Esophagus muscularis mucosa (tissue), 4 donors: ENCODE data around the gene TMEM170B. TPM values are rescaled to one million over a fixed set of nuclear protein-coding genes. Genes with fewer than 3 reads are reported as not detected.
"Not testable (repeated sequence)": the region's sequence is repeated elsewhere in the genome, so short reads cannot be mapped to it uniquely, and the experiment has no call there.

Experiments
- DNase-seq: peaks from one replicate; pipeline ENCODE4 v3.0.0-alpha.2; 2017; ENCODE audit errors: extremely low spot score
- H3K27ac ChIP-seq, 4 donors: fragments of 200-600 bp; sonication (generic); replicated peaks in 1 of 4; 1 replicate in 3 of 4; 2 replicates in 1 of 4; pipeline ENCODE4 v1.5.1; 2016 to 2019; ENCODE audit warnings: mild to moderate bottlenecking in 1 of 4
- H3K27me3 ChIP-seq, 4 donors: fragments of 200-600 bp; sonication (generic); one replicate each; pipeline versions ENCODE4 v1.5.1 to v1.6.0; 2016 to 2019
- H3K36me3 ChIP-seq, 4 donors: fragments of 200-600 bp; sonication (generic); one replicate each; pipeline ENCODE4 v1.5.1; 2016 to 2019
- H3K4me1 ChIP-seq, 4 donors: fragments of 200-600 bp; sonication (generic); one replicate each; pipeline ENCODE4 v1.5.1; 2016 to 2019
- H3K4me3 ChIP-seq, 4 donors: fragments of 200-600 bp; sonication (generic); 1 replicate in 2 of 4; 2 replicates in 2 of 4; pipeline ENCODE4 v1.5.1; 2016 to 2019; ENCODE audit warnings: mild to moderate bottlenecking in 4 of 4, moderate library complexity in 1 of 4
- H3K9me3 ChIP-seq, 4 donors: fragments of 200-600 bp; sonication (generic); 1 replicate in 3 of 4; 2 replicates in 1 of 4; pipeline ENCODE4 v1.5.1; 2016 to 2019
- CTCF ChIP-seq, 3 experiments: fragments of 200-600 bp in 2 of 3; fragments of 450-650 bp in 1 of 3; sonication (generic) in 2 of 3; IDR thresholded peaks; one replicate each; pipeline ENCODE4 v1.5.1; 2017 to 2019; ENCODE audit warnings: antibody characterized with exemption in 3 of 3, mild to moderate bottlenecking in 2 of 3, moderate library complexity in 1 of 3
- EP300 ChIP-seq: sonication (generic); formaldehyde crosslinking; IDR thresholded peaks from one replicate; pipeline ENCODE4 v1.6.1; 2017; ENCODE audit warnings: antibody characterized with exemption
- POLR2A ChIP-seq: fragments of 450-650 bp; IDR thresholded peaks from one replicate; pipeline ENCODE4 v1.6.1; 2017; ENCODE audit warnings: antibody characterized with exemption, moderate library complexity, mild to moderate bottlenecking, low read depth
- POLR2AphosphoS5 ChIP-seq, 2 donors: sonication (generic); formaldehyde crosslinking; IDR thresholded peaks; one replicate each; pipeline ENCODE4 v1.6.1; 2017; ENCODE audit warnings: antibody characterized with exemption in 2 of 2
- WGBS: methylation state at CpG from one replicate; pipeline ENCODE4 v1.1.5; 2018; 5-methylcytosine and 5-hydroxymethylcytosine counted together
- intact Hi-C: fragments of 100-400 bp; cut with DNase I; formaldehyde crosslinking; loops from one replicate; pipeline ENCODE4 v1.15.1; 2023
- total RNA-seq, 4 donors: library from RNA; depleted of rRNA; stranded (reverse); fragments of >200 nt; gene quantifications; one replicate each; pipeline versions ENCODE4 v1.1.0 to v1.2.1, GENCODE V29; 2016

Gene TMEM170B
- total RNA-seq, 4 donors from 2014 or later, result 5.4 to 8.6 (median 6.2) TPM

- Histone ChIP-seq H3K4me3 (peak overlapping the region; percentile 92 to 100 (median 96)), H3K27me3 (no peaks in the 10 kb centered on the region), H3K27ac (peak overlapping the region; percentile 80 to 88 (median 86)), H3K4me1 (peaks cover 5 to 27% (median 20%) of the 10 kb centered on the region in 4 donors), H3K9me3 (no peaks in the 10 kb centered on the region), H3K36me3 (no peaks in the 10 kb centered on the region)
- TF ChIP-seq POLR2AphosphoS5 (IDR thresholded peaks at IDR 0.05) (peak in 1 of 2 donors; percentile 29), CTCF (IDR thresholded peaks at IDR 0.05) (no peak)
- WGBS, result 0% methylated on average over 14 of the region's 74 CpGs
- DNase-seq, result no peak
- intact Hi-C loops, result loop anchor here (5.0 to 10.0 kb wide), 2 partner anchors 474 to 1133 kb away; partner anchors contain the start of gene HIVEP1
These were observed 686 bp downstream of the TMEM170B start for GRCh38 chr6:11538052-11538818.

GRCh38 chr6:11538819-11539468 lies 1.4 kb downstream of the TMEM170B start:
- intact Hi-C loops, result loop anchor here (5.0 to 10.0 kb wide), 2 partner anchors 473 to 1134 kb away; partner anchors contain the start of gene HIVEP1
- Histone ChIP-seq H3K4me1 (peaks cover 5 to 27% (median 20%) of the 10 kb centered on the region in 4 donors), H3K27me3 (no peaks in the 10 kb centered on the region), H3K4me3 (peak overlapping the region; percentile 92 to 100 (median 96)), H3K9me3 (no peaks in the 10 kb centered on the region), H3K36me3 (no peaks in the 10 kb centered on the region), H3K27ac (peak overlapping the region; percentile 80 to 88 (median 86))
- DNase-seq, result no peak
- TF ChIP-seq POLR2AphosphoS5 (IDR thresholded peaks at IDR 0.05) (no peak), EP300 (no peak), CTCF (IDR thresholded peaks at IDR 0.05) (no peak), POLR2A (no peak)
- WGBS, result 38% methylated on average over 8 of the region's 8 CpGs

GRCh38 chr6:11542863-11543262 lies 5.3 kb downstream of the TMEM170B start:
- Histone ChIP-seq H3K4me3 (no peak overlapping the region), H3K4me1 (peaks cover 0 to 14% (median 13%) of the 10 kb centered on the region in 4 donors), H3K9me3 (no peaks in the 10 kb centered on the region), H3K27ac (no peak overlapping the region), H3K27me3 (no peaks in the 10 kb centered on the region), H3K36me3 (no peaks in the 10 kb centered on the region)
- TF ChIP-seq CTCF (IDR thresholded peaks at IDR 0.05), result no peak
- TF ChIP-seq POLR2AphosphoS5 (IDR thresholded peaks at IDR 0.05), result no peak
- no peak for TF ChIP-seq POLR2A
- no peak for TF ChIP-seq EP300
- WGBS, result 92% methylated on average over 3 of the region's 3 CpGs
- DNase-seq, result no peak
- intact Hi-C loops, result no loop called here

GRCh38 chr6:11543919-11544518 lies 6.5 kb downstream of the TMEM170B start:
- intact Hi-C loops, result no loop called here
- no peak for DNase-seq
- no peaks in the 10 kb centered on the region for H3K27me3 ChIP-seq
- H3K27ac ChIP-seq, result no peak overlapping the region
- H3K4me3 ChIP-seq, result no peak overlapping the region
- no peak for TF ChIP-seq POLR2AphosphoS5 (IDR thresholded peaks at IDR 0.05)
- TF ChIP-seq EP300, result no peak
- TF ChIP-seq POLR2A, result no peak
- TF ChIP-seq CTCF (IDR thresholded peaks at IDR 0.05), result no peak
- no peaks in the 10 kb centered on the region for H3K36me3 ChIP-seq
- no peaks in the 10 kb centered on the region for H3K9me3 ChIP-seq
- 84% methylated on average over 4 of the region's 4 CpGs for WGBS
- peaks cover 0 to 9% (median 8%) of the 10 kb centered on the region in 4 donors for H3K4me1 ChIP-seq

- DNase-seq, H3K36me3 ChIP-seq, H3K9me3 ChIP-seq, intact Hi-C loops, H3K27me3 ChIP-seq, H3K27ac ChIP-seq, H3K4me3 ChIP-seq, H3K4me1 ChIP-seq: not testable (repeated sequence)
These were observed 10.3 kb downstream of the TMEM170B start for GRCh38 chr6:11547846-11548245.

- H3K9me3 ChIP-seq, H3K27me3 ChIP-seq, H3K4me3 ChIP-seq, intact Hi-C loops, DNase-seq, H3K27ac ChIP-seq, H3K4me1 ChIP-seq, H3K36me3 ChIP-seq: not testable (repeated sequence)
- WGBS, result 88% methylated on average over 4 of the region's 4 CpGs
These were observed 11.0 kb downstream of the TMEM170B start for GRCh38 chr6:11548578-11548977.
